Right lobe of liver (tissue), 6 donors: ENCODE results near the gene STIL. TPM values are rescaled to one million over a fixed set of nuclear protein-coding genes. Genes with fewer than 3 reads are reported as not detected.

Experiments used
- ATAC-seq, 4 donors: fragments of 200-7000 bp; cut with Tn5 transposase; one replicate each; pipeline ENCODE4 v1.9.1; 2020; ENCODE audit warnings: mild to moderate bottlenecking in 4 of 4, moderate library complexity in 4 of 4
- DNase-seq, 3 donors: peaks; one replicate each; pipeline ENCODE4 v3.0.0-alpha.2; 2020
- H3K27ac ChIP-seq, 3 donors: fragments of 200-600 bp; one replicate each; pipeline ENCODE4 v1.8.0; 2022
- H3K27me3 ChIP-seq, 2 donors: fragments of 200-600 bp; one replicate each; pipeline ENCODE4 v1.8.0; 2022
- H3K36me3 ChIP-seq, 4 donors: fragments of 200-600 bp; sonication (generic) in 1 of 4; one replicate each; pipeline versions ENCODE4 v1.5.1 to v1.8.0; 2017 to 2022; ENCODE audit warnings: control low read depth in 1 of 4
- H3K4me1 ChIP-seq, 4 donors: fragments of 200-600 bp; sonication (generic) in 1 of 4; one replicate each; pipeline versions ENCODE4 v1.5.1 to v1.8.0; 2017 to 2022; ENCODE audit warnings: control low read depth in 1 of 4
- H3K4me3 ChIP-seq, 3 donors: fragments of 200-600 bp; one replicate each; pipeline ENCODE4 v1.8.0; 2022
- H3K9me3 ChIP-seq, 4 donors: fragments of 200-600 bp; sonication (generic) in 1 of 4; one replicate each; pipeline versions ENCODE4 v1.5.1 to v1.8.0; 2017 to 2022; ENCODE audit warnings: control low read depth in 1 of 4
- POLR2A ChIP-seq: fragments of 450-650 bp; IDR thresholded peaks from one replicate; pipeline ENCODE4 v1.6.1; 2017; ENCODE audit warnings: antibody characterized with exemption, mild to moderate bottlenecking
- WGBS: methylation state at CpG from one replicate; pipeline ENCODE4 v1.1.6; 2018; ENCODE audit warnings: low coverage, low lambda C conversion rate; ENCODE audit not compliant: insufficient coverage; ENCODE audit errors: missing lambda C conversion rate; 5-methylcytosine and 5-hydroxymethylcytosine counted together
- intact Hi-C, 2 donors: fragments of 100-400 bp; cut with DNase I; formaldehyde crosslinking; loops; one replicate each; pipeline versions ENCODE4 v1.11.2 to v1.14.1; 2022
- total RNA-seq, 6 experiments: library from RNA; depleted of rRNA in 2 of 6; stranded (reverse); fragments of >200 nt in 2 of 6; fragmentation: NEBNext Ultra II Directional in 3 of 6; extraction: Animal tissue kit (Norgen Biotek cat#: 25700) in 3 of 6; gene quantifications; one replicate each; pipeline versions ENCODE4 v1.1.0 to v1.2.4, GENCODE V29; 2016 to 2023
- TF ChIP-seq, protein P1 (sequence below), 4 donors: fragments of 200-600 bp in 3 of 4; fragments of 450-650 bp in 1 of 4; IDR thresholded peaks; one replicate each; pipeline versions ENCODE4 v1.5.1 to v1.8.0; 2016 to 2022; ENCODE audit warnings: antibody characterized with exemption in 4 of 4, mild to moderate bottlenecking in 2 of 4
- donor health status: DM: no; HTN: yes; CAD: no.
- donor health status: DM: no; HTN: no; CAD: no.
- donor health status: DM: no; HTN: no; CAD: no.
- donor health status: DM: no; HTN: yes; CAD: no.
- donor health status: DM: no; HTN: yes; CAD: no.

Gene STIL
- total RNA-seq, 6 experiments from 2014 or later, result 0.61 to 2.5 (median 0.87) TPM

DNA sequence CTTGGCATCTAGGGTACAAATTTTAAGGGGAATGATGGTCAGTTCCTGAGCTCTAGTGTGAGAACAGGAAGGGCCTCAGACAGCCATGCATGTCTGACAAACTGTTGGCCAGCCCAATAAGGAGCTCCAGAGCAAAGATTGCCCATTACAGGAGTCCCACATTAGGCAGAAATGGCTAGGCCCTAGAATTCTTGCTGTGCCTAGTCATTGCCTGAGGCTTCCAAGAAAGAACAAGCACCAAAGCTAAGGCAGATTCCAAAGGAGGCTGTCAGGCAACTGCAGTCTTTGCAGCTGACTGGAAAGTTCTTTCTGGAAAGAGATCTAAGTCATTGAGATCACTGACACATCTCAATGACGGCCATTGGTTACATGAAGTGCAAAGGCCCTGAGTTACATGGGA, 3.9 kb upstream of the STIL start:
- no peak for DNase-seq
- H3K36me3 ChIP-seq, result no peaks in the 10 kb centered on the region
- no peak for TF ChIP-seq POLR2A
- TF ChIP-seq, protein P1, sequence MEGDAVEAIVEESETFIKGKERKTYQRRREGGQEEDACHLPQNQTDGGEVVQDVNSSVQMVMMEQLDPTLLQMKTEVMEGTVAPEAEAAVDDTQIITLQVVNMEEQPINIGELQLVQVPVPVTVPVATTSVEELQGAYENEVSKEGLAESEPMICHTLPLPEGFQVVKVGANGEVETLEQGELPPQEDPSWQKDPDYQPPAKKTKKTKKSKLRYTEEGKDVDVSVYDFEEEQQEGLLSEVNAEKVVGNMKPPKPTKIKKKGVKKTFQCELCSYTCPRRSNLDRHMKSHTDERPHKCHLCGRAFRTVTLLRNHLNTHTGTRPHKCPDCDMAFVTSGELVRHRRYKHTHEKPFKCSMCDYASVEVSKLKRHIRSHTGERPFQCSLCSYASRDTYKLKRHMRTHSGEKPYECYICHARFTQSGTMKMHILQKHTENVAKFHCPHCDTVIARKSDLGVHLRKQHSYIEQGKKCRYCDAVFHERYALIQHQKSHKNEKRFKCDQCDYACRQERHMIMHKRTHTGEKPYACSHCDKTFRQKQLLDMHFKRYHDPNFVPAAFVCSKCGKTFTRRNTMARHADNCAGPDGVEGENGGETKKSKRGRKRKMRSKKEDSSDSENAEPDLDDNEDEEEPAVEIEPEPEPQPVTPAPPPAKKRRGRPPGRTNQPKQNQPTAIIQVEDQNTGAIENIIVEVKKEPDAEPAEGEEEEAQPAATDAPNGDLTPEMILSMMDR (IDR thresholded peaks at IDR 0.05), result no peak
- no peaks in the 10 kb centered on the region for H3K9me3 ChIP-seq
- WGBS, result 80% methylated on average over 1 of the region's 1 CpG
- H3K27ac ChIP-seq, result no peak overlapping the region
- no peak for ATAC-seq
- intact Hi-C loops, result no loop called here
- H3K4me1 ChIP-seq, result peaks cover 0 to 8% (median 3%) of the 10 kb centered on the region in 4 donors
- H3K27me3 ChIP-seq, result no peaks in the 10 kb centered on the region
- no peak overlapping the region for H3K4me3 ChIP-seq

DNA sequence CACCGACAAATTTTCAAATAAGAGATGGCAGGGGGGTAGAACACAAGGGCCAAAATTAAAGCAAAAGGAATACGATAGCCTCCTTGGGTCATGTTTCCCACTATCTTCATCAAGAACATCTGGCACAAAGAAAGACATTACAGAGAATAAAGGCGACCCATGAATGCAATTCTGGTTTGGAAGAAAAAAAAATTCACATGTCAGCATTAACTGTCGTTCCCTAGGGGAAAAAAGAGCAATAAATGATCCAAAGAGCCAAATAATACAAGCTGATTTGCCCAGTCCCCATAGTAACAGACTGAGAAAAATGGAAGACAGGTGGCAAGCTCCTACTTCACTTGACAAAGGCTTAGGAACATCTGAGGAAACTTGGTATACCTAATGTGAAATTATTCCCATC, 4.5 kb downstream of the STIL start:
- intact Hi-C loops, result no loop called here
- Histone ChIP-seq H3K4me1 (peaks cover 0 to 8% (median 3%) of the 10 kb centered on the region in 4 donors), H3K9me3 (no peaks in the 10 kb centered on the region), H3K27me3 (no peaks in the 10 kb centered on the region), H3K36me3 (no peaks in the 10 kb centered on the region), H3K4me3 (no peak overlapping the region), H3K27ac (no peak overlapping the region)
- 100% methylated on average over 3 of the region's 4 CpGs for WGBS
- TF ChIP-seq, protein P1 (IDR thresholded peaks at IDR 0.05), result no peak
- TF ChIP-seq POLR2A, result no peak
- DNase-seq (no peak), ATAC-seq (no peak)

DNA sequence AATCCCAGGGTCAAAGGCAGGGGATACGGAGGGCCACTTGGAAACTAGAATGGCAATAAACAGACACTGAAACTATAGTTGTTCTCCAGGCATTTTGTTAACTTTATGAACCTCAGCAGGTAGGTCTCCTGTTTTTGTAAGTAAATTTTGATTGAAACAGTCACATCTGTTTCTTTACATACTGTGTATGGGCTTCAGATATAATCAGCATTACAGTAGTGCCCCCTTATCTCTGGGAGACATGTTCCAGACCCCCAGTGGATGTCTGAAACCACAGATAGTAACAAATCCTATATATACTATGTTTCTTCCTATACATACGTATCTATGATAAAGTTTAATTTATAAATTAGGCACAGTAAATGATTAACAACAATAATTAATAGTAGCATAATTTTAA, 11.5 kb downstream of the STIL start:
- intact Hi-C loops, result no loop called here
- no peaks in the 10 kb centered on the region for H3K9me3 ChIP-seq
- TF ChIP-seq, protein P1 (IDR thresholded peaks at IDR 0.05), result no peak
- TF ChIP-seq POLR2A, result no peak
- H3K4me1 ChIP-seq, result no peaks in the 10 kb centered on the region
- no peaks in the 10 kb centered on the region for H3K27me3 ChIP-seq
- WGBS, result 100% methylated on average over 2 of the region's 2 CpGs
- DNase-seq, result no peak
- no peaks in the 10 kb centered on the region for H3K36me3 ChIP-seq
- ATAC-seq, result no peak
- no peak overlapping the region for H3K4me3 ChIP-seq
- no peak overlapping the region for H3K27ac ChIP-seq

DNA sequence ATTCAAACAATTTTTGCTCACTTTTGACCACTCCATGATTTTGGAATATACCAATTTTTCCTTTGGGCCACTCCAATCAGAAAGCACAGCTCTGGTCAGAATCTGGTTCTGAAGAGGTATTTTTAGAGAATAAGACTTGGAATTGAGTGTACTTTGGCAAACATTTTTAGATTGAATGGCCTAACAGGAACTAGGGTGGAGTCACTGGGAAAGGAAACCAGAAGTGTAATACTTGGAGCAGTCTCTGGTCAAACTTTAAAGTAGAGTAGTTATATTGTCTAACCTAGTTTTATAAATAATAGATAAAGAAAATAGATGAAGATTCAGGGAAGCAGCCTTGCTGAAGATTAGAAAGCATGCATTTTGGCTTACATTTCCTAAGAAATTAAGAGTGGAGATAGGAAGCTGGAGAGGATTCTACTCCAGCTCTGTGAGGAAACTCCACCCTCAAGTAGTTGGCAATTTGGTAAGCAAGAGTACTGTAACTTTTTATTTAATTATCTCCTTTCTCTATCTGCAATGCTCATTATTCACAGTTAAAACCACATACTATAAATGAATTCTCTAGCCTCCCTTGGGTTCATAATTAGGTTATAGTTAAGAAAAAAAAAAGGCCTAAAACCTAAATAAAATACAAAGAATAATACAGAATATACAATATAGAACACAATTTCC, 15.8 kb downstream of the STIL start:
- intact Hi-C loops, result no loop called here
- no peak overlapping the region for H3K27ac ChIP-seq
- no peak for ATAC-seq

More for the DNA sequence above, 15.8 kb downstream of the STIL start:
- Histone ChIP-seq H3K4me3 (no peak overlapping the region), H3K9me3 (no peaks in the 10 kb centered on the region), H3K27me3 (no peaks in the 10 kb centered on the region), H3K36me3 (no peaks in the 10 kb centered on the region), H3K4me1 (no peaks in the 10 kb centered on the region)
- TF ChIP-seq POLR2A, result no peak
- TF ChIP-seq, protein P1 (IDR thresholded peaks at IDR 0.05), result no peak
- DNase-seq, result no peak
